ENCODE data around the gene AP3S1.

DNA sequence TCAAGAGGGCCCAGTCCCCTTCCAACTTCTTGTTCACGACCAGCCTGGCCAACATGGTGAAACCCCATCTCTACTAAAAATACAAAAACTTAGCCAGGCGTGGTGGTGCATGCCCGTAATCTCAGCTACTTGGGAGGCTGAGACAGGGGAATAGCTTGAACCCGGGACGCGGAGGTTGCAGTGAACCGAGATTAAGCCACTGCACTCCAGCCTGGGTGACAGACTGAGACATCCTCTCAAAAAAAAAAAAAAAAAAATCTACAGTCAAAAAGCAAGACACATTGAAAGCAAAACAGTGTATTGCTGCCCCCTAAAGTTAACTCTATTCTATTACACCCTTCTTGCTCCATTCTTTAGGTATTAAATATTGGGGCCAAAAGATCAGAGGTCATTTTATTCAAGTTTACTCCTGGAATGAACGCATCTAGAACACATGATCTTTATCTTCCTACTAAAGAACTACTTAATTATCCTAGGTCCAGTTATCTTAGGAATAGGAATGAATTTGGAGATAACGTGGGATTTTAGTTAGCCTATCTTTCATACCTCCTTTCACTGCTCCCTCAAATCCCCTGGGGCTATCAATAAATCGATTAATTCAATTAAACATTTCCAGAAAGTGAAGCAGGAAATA, 2.7 kb upstream of the AP3S1 start:
- TF ChIP-seq EZH2phosphoT487 (IDR thresholded peaks at IDR 0.05; ENCODE audit: borderline replicate concordance, low read depth, low read length) = no peak
- TF ChIP-seq, protein P1, sequence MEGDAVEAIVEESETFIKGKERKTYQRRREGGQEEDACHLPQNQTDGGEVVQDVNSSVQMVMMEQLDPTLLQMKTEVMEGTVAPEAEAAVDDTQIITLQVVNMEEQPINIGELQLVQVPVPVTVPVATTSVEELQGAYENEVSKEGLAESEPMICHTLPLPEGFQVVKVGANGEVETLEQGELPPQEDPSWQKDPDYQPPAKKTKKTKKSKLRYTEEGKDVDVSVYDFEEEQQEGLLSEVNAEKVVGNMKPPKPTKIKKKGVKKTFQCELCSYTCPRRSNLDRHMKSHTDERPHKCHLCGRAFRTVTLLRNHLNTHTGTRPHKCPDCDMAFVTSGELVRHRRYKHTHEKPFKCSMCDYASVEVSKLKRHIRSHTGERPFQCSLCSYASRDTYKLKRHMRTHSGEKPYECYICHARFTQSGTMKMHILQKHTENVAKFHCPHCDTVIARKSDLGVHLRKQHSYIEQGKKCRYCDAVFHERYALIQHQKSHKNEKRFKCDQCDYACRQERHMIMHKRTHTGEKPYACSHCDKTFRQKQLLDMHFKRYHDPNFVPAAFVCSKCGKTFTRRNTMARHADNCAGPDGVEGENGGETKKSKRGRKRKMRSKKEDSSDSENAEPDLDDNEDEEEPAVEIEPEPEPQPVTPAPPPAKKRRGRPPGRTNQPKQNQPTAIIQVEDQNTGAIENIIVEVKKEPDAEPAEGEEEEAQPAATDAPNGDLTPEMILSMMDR (conservative IDR thresholded peaks at IDR 0.05; ENCODE audit: low read length) = peak; percentile 75

All from OCI-LY7 (cell line).